Spleen (tissue), 7 donors: ENCODE measurements around the gene RANBP3.

ENCODE experiments used
- CTCF ChIP-seq, 11 experiments: fragments of 200-600 bp in 7 of 11; fragments of 450-650 bp in 4 of 11; sonication (generic) in 4 of 11; IDR thresholded peaks in 8 of 11; conservative IDR thresholded peaks in 3 of 11; 1 replicate in 7 of 11; 2 replicates in 4 of 11; pipeline versions ENCODE4 v1.4.0 to v1.8.0; 2016 to 2021; ENCODE audit warnings: antibody characterized with exemption in 11 of 11, inconsistent platforms in 4 of 11, mild to moderate bottlenecking in 1 of 11
- POLR2AphosphoS5 ChIP-seq, 3 donors: sonication (generic); formaldehyde crosslinking; IDR thresholded peaks; one replicate each; pipeline ENCODE4 v1.5.1; 2017; ENCODE audit warnings: antibody characterized with exemption in 3 of 3
- donor health status: DM: no; HTN: no; CAD: no; lungs with moderate emphysema.
- donor health status: DM: no; HTN: no; CAD: no.
- donor health status: DM: no; HTN: no; CAD: no.

- TF ChIP-seq POLR2AphosphoS5 (IDR thresholded peaks at IDR 0.05), result peak; percentile 53 to 80 (median 75)
- no peak for TF ChIP-seq CTCF (IDR thresholded peaks at IDR 0.05 in 8 of 11, conservative IDR thresholded peaks at IDR 0.05 in 3 of 11)
Measured at GRCh38 chr19:5947435-5947834, 30.5 kb downstream of the RANBP3 start.
